HG03558 (cell line): Measurements from ENCODE around the gene FAM83F.
"Not testable (repeated sequence)": the region's sequence is repeated elsewhere in the genome, so short reads cannot be mapped to it uniquely, and the experiment has no call there.

Experiments
- ATAC-seq: cut with Tn5 transposase; IDR thresholded peaks from one replicate; pipeline ENCODE4 v1.9.1; 2021; ENCODE audit warnings: moderate number of reproducible peaks; ENCODE audit not compliant: unreplicated experiment; ENCODE audit errors: extremely low read depth

Gene FAM83F

GRCh38 chr22:39992088-39992826, 2.5 kb upstream of the FAM83F start:
- ATAC-seq, result no peak

- not testable (repeated sequence) for ATAC-seq
These were observed 1.9 kb upstream of the FAM83F start for GRCh38 chr22:39992894-39993293.

- no peak for ATAC-seq
These were observed 651 bp upstream of the FAM83F start for GRCh38 chr22:39994041-39994565.

GRCh38 chr22:39995393-39996252, 869 bp downstream of the FAM83F start:
- ATAC-seq, result no peak

GRCh38 chr22:39996732-39997131, 2.0 kb downstream of the FAM83F start:
- no peak for ATAC-seq

- no peak for ATAC-seq
These were observed 2.7 kb downstream of the FAM83F start for GRCh38 chr22:39997421-39997820.

GRCh38 chr22:39997939-39998726, 3.4 kb downstream of the FAM83F start:
- no peak for ATAC-seq

- no peak for ATAC-seq
These were observed 4.5 kb downstream of the FAM83F start for GRCh38 chr22:39999144-39999757.

GRCh38 chr22:40000171-40000570, 5.4 kb downstream of the FAM83F start:
- no peak for ATAC-seq

GRCh38 chr22:40001106-40001505, 6.4 kb downstream of the FAM83F start:
- no peak for ATAC-seq

- no peak for ATAC-seq
These were observed 7.2 kb downstream of the FAM83F start for GRCh38 chr22:40001800-40002577.

- no peak for ATAC-seq
These were observed 8.4 kb downstream of the FAM83F start for GRCh38 chr22:40002935-40003715.

- ATAC-seq, result no peak
These were observed 10.1 kb downstream of the FAM83F start for GRCh38 chr22:40004836-40005235.

- no peak for ATAC-seq
These were observed 11.9 kb downstream of the FAM83F start for GRCh38 chr22:40006641-40007040.

- no peak for ATAC-seq
These were observed 13.3 kb downstream of the FAM83F start for GRCh38 chr22:40007853-40008710.

GRCh38 chr22:40008726-40009291, 14.1 kb downstream of the FAM83F start:
- ATAC-seq, result no peak

GRCh38 chr22:40009292-40009774, 14.6 kb downstream of the FAM83F start:
- no peak for ATAC-seq
